NCI-H146 (cell line): ENCODE data around the gene TMEM258.

Source experiments
- DNase-seq: peaks from one replicate; lab custom pipeline; 2025; lab: John Stamatoyannopoulos, UW

Gene TMEM258

DNA sequence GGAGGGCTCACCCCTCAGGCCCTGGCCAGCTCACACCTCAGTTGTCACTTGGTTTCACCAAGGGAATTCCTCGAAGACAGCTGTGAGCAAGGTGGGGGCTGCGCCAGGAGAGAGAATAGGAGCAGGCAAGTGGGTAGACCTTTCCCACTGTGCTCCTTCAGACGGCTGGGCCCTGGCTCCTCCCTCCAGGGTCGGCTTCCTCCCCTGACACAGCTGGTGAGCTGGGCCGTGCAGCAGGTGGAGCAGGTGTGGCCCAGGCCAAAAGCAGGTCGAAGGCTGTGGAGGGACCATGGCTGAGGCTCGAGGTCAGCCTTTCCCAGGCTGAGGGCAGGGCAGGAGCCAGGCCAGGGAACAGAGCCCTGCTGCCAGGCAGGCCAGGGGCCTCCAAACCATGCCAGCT, 52.4 kb downstream of the TMEM258 start:
- DNase-seq = peak; percentile 10

DNA sequence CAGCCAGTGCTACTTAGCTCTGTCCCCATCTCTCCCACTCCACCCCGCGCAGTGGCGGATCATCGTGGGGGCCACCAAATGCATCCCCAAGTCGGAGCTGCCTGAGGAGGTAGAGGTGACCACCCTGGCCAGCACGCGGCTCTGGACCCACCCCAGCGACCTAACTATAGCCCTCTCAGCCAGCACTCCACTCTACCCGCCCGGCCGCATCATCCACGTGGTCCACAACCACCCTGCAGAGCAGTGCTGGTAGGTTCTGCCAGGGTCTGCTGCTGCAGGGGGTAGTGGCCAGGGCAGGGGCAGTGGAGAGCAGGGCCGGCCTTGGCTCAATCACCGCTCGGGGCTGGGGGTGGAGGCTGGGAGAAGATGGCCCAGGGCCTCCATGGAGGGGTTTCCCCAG, 53.0 kb downstream of the TMEM258 start:
- no peak for DNase-seq
